Measurements from ENCODE around the gene ZIM2.

DNA sequence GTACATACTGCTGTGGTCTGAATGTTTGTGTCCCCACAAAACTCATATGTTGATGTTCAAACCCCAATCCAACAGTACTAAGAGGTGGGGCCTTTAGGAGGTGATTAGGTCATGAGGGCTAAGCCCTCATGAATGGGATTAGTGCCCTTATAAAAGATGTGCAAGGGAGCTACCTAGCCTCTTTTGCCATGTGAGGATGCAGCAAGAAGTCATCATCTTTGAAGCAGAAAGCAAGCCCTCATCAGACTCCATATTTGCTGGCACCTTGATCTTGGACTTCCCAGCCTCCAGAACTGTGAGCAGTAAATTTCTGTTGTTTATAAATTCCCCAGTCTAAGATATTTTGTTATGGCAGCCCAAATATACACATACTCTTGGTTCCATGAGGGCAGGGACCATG is 33.9 kb downstream of the ZIM2 start:
- no peak for TF ChIP-seq CTCF (conservative IDR thresholded peaks at IDR 0.05; ENCODE audit: low read depth in 2 of 2)
- no peak for TF ChIP-seq EZH2 (IDR thresholded peaks at IDR 0.05; ENCODE audit: low read depth, unreplicated experiment)
- TF ChIP-seq POLR2AphosphoS5 (IDR thresholded peaks at IDR 0.05; ENCODE audit: low read depth), result no peak
- TF ChIP-seq ZNF114 (CRISPR knock-in tag; IDR thresholded peaks at IDR 0.05), result no peak
- TF ChIP-seq EZH2phosphoT487 (IDR thresholded peaks at IDR 0.05; ENCODE audit: unreplicated experiment), result no peak
- TF ChIP-seq, protein P1, sequence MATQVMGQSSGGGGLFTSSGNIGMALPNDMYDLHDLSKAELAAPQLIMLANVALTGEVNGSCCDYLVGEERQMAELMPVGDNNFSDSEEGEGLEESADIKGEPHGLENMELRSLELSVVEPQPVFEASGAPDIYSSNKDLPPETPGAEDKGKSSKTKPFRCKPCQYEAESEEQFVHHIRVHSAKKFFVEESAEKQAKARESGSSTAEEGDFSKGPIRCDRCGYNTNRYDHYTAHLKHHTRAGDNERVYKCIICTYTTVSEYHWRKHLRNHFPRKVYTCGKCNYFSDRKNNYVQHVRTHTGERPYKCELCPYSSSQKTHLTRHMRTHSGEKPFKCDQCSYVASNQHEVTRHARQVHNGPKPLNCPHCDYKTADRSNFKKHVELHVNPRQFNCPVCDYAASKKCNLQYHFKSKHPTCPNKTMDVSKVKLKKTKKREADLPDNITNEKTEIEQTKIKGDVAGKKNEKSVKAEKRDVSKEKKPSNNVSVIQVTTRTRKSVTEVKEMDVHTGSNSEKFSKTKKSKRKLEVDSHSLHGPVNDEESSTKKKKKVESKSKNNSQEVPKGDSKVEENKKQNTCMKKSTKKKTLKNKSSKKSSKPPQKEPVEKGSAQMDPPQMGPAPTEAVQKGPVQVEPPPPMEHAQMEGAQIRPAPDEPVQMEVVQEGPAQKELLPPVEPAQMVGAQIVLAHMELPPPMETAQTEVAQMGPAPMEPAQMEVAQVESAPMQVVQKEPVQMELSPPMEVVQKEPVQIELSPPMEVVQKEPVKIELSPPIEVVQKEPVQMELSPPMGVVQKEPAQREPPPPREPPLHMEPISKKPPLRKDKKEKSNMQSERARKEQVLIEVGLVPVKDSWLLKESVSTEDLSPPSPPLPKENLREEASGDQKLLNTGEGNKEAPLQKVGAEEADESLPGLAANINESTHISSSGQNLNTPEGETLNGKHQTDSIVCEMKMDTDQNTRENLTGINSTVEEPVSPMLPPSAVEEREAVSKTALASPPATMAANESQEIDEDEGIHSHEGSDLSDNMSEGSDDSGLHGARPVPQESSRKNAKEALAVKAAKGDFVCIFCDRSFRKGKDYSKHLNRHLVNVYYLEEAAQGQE (IDR thresholded peaks at IDR 0.05; ENCODE audit: unreplicated experiment), result no peak
- TF ChIP-seq CREB1 (CRISPR knock-in tag; IDR thresholded peaks at IDR 0.05; ENCODE audit: low read depth), result no peak
- no peak for TF ChIP-seq ZNF331 (CRISPR knock-in tag; IDR thresholded peaks at IDR 0.05; ENCODE audit: low read depth)
